RPMI7951 (cell line): ENCODE results near the gene ZNF765. TPM values are rescaled to one million over a fixed set of nuclear protein-coding genes. Genes with fewer than 3 reads are reported as not detected.

Experiments used
- total RNA-seq: library from RNA; depleted of rRNA; stranded (reverse); fragments of >200 nt; shearing (Covaris generic); gene quantifications from 2 replicates; pipeline ENCODE4 v1.2.3, GENCODE V29; 2014; rRNA removed

The ZNF765 gene
- total RNA-seq, 1 experiment from 2014 or later = 11.8 TPM

Other genes starting within 250 kb of the ZNF765 start
- 7.7 and 8.1 TPM in 2 replicates for gene ZNF347, start 236.1 kb upstream of the ZNF765 start, total RNA-seq
- 2.5 and 3.6 TPM in 2 replicates for gene ZNF665, start 201.8 kb upstream of the ZNF765 start, total RNA-seq
- gene ZNF677, start 140.3 kb upstream of the ZNF765 start, total RNA-seq = 12.4 and 14.4 TPM in 2 replicates
- gene VN1R2, start 136.9 kb upstream of the ZNF765 start, total RNA-seq = not detected in 2 replicates
- gene VN1R4, start 127.4 kb upstream of the ZNF765 start, total RNA-seq = not detected in 2 replicates
- gene ZNF845, start 61.4 kb upstream of the ZNF765 start, total RNA-seq = 7.9 and 10.8 TPM in 2 replicates
- gene ZNF525, start 29.4 kb upstream of the ZNF765 start, total RNA-seq = 6.4 and 11.5 TPM in 2 replicates
- 15.4 and 16.7 TPM in 2 replicates for gene ZNF761, start 36.8 kb downstream of the ZNF765 start, total RNA-seq
- 4.7 and 4.9 TPM in 2 replicates for gene ZNF813, start 72.6 kb downstream of the ZNF765 start, total RNA-seq
- 7.8 and 9.4 TPM in 2 replicates for gene ZNF331, start 143.0 kb downstream of the ZNF765 start, total RNA-seq
- not detected in 2 replicates for gene DPRX, start 236.8 kb downstream of the ZNF765 start, total RNA-seq